Measurements from ENCODE around the gene UBE2I. TPM values are rescaled to one million over a fixed set of nuclear protein-coding genes. Genes with fewer than 3 reads are reported as not detected.

UBE2I gene
- total RNA-seq, 3 donors from 2014 or later, result 52.5 to 67.8 (median 62.2) TPM

DNA sequence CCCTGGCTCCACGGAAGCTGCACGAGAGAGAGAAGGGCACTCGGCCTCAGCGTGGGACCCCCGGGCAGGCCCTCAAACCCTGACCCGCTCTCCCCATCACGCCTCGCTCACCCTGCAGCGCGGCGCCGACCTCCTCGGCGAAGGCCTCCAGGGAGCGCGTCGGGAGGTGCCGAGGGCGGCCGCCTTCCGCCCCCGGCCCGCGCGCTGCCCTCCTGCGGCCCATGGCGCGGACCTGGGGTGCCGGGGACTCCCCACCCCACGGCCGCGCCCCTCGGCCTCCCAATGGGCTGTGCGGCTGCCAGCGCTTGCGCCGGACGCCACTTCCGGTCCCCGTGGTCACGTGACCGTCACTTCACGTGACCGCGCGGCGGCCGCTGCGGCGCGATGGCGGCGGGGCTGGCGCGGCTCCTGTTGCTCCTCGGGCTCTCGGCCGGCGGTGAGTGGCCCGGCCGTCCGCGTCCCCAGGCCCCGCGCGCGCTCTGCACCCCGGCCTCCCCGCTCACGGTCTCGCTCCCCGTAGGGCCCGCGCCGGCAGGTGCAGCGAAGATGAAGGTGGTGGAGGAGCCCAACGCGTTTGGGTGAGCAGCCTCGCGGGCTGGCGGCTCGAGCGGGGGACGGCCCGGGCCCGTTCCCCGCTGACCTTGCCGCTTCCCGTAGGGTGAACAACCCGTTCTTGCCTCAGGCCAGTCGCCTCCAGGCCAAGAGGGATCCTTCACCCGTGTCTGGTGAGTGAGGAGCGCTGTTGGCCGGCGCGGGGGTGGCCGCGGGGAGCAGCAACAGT lies 42.3 kb downstream of the UBE2I start, which contains the start of the genes GNPTG and TSR3:
Gene GNPTG (plus strand): TSS at position 350 of the 781 bp plus-strand sequence. CDS start 35 bp downstream, at position 385.
Gene TSR3 (minus strand): TSS at position 297 of the 781 bp plus-strand sequence. CDS start 74 bp downstream, at position 223.
- H3K4me1 ChIP-seq, result peaks cover 3 to 10% of the 10 kb centered on the region in 2 donors
- no peaks in the 10 kb centered on the region for H3K27me3 ChIP-seq
- H3K36me3 ChIP-seq, result no peaks in the 10 kb centered on the region
- H3K27ac ChIP-seq, result peak within 1 kb of the TSS; percentile 46 to 57
- peak; percentile 96 to 98 (median 96) for TF ChIP-seq POLR2AphosphoS5 (IDR thresholded peaks at IDR 0.05)
- TF ChIP-seq POLR2A (IDR thresholded peaks at IDR 0.05), result no peak
- TF ChIP-seq, protein P1, sequence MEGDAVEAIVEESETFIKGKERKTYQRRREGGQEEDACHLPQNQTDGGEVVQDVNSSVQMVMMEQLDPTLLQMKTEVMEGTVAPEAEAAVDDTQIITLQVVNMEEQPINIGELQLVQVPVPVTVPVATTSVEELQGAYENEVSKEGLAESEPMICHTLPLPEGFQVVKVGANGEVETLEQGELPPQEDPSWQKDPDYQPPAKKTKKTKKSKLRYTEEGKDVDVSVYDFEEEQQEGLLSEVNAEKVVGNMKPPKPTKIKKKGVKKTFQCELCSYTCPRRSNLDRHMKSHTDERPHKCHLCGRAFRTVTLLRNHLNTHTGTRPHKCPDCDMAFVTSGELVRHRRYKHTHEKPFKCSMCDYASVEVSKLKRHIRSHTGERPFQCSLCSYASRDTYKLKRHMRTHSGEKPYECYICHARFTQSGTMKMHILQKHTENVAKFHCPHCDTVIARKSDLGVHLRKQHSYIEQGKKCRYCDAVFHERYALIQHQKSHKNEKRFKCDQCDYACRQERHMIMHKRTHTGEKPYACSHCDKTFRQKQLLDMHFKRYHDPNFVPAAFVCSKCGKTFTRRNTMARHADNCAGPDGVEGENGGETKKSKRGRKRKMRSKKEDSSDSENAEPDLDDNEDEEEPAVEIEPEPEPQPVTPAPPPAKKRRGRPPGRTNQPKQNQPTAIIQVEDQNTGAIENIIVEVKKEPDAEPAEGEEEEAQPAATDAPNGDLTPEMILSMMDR (IDR thresholded peaks at IDR 0.05), result peak in 1 of 3 donors; percentile 11
- peak within 1 kb of the TSS; percentile 69 to 99 (median 84) for H3K4me3 ChIP-seq
- intact Hi-C loops (cut with DNase I; ENCODE audit: low total_unique reads), result no loop called here
- H3K9me3 ChIP-seq, result no peaks in the 10 kb centered on the region
- peak; percentile 79 to 82 for DNase-seq (ENCODE audit: low spot score in 2 of 2)

DNA sequence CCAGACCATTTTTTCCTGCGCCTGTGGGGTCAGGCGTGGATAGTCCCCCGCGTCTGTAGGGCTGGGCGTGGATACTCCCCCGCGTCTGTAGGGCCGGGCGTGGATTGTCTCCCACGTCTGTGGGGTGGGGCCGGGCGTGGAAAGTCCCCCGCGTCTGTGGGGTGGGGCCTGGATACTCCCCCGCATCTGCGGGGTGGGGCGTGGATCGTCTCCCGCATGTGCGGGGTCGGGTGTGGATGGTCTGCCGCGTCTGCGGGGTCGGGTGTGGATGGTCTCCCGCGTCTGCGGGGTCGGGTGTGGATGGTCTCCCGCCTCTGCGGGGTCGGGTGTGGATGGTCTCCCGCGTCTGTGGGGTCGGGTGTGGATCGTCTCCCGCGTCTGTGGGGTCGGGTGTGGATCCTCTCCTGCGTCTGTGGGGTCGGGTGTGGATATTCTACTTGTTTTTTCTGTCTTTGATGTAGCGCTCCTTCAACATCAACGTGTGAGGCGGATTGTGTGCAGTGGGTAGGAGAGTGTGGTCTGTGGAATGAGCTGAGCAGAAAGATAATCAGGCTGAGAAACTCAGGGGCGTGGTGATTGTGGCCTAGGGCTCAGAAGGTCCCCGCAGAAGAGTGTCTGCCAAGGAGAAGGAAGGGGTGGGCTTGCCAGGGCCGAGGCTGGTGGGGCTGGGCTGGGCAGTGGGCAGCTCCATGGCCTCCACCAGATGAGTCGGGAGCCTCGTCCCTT lies 45.5 kb downstream of the UBE2I start:
- DNase-seq (ENCODE audit: low spot score in 2 of 2), result no peak
- Histone ChIP-seq H3K36me3 (no peaks in the 10 kb centered on the region), H3K9me3 (no peaks in the 10 kb centered on the region), H3K27me3 (no peaks in the 10 kb centered on the region), H3K27ac (no peak overlapping the region), H3K4me3 (no peak overlapping the region), H3K4me1 (peaks cover 3 to 10% of the 10 kb centered on the region in 2 donors)
- no peak for TF ChIP-seq POLR2AphosphoS5 (IDR thresholded peaks at IDR 0.05)
- TF ChIP-seq POLR2A (IDR thresholded peaks at IDR 0.05), result no peak
- TF ChIP-seq, protein P1 (IDR thresholded peaks at IDR 0.05), result no peak
- intact Hi-C loops (cut with DNase I; ENCODE audit: low total_unique reads), result no loop called here

DNA sequence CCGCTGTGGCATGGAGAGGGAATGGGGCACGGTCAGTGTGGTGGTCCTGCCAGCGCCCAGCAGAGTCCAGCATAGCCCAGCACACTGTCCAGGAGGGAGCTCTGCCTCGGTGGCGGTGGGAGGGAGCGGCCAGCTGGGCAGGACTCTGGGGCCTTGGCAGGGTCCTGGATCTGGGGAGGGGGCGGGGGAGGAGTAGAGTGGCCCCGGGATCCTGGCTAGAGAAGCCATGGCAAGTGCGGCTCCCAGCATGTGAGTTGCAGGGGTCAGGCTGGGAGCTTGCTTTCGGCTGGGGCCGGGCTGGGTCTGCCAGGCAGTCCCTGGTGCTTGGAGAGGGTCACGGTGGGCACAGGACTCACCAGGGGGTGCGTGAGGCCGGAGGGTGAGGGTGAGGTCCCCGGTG lies 46.2 kb downstream of the UBE2I start:
- Histone ChIP-seq H3K27ac (no peak overlapping the region), H3K4me3 (no peak overlapping the region), H3K36me3 (no peaks in the 10 kb centered on the region), H3K9me3 (no peaks in the 10 kb centered on the region), H3K27me3 (no peaks in the 10 kb centered on the region), H3K4me1 (peaks cover 3 to 8% of the 10 kb centered on the region in 2 donors)
- TF ChIP-seq, protein P1 (IDR thresholded peaks at IDR 0.05), result no peak
- TF ChIP-seq POLR2AphosphoS5 (IDR thresholded peaks at IDR 0.05), result no peak
- no peak for TF ChIP-seq POLR2A (IDR thresholded peaks at IDR 0.05)
- no peak for DNase-seq (ENCODE audit: low spot score in 2 of 2)
- intact Hi-C loops (cut with DNase I; ENCODE audit: low total_unique reads), result no loop called here

DNA sequence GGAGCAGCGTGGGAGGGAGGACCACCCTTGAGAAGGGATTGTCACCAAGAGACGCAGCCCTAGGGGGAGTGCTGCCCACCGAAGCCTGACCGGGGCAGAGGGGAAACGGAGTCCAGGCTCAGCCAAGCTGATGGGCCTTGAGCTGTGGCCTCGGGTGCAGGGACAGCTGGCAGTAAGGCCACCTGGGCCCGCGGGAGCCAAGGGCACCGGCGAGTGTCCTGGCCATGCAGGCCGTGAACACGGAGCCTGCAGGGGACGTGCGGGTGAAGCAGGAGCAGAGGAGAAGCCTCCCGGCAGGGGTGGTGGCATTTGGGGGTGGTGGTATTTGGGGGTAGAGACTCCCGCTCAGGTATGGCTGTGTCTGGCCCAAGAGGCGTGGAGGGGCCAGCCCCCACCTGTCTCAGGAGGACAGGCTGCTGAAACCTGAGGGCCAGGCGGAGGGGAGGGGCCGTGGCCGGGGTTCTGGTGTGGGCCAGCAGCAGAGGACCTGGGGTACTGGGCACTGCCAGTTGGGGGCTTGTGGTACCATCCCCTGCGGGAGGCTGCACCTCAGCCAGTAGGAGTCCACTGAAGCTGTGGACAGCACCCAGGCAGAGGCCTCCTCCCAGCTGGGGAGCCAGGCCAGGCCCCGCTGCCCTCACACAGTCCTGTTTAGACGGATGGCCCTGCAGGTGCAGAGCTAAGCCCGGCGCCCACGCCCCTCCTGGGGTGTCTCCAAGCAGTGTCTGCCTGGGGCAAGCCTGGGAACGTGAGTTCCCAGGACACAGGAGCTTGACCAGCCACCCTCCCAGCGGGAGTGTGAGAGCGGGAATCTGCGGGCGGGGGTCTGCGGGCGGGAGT lies 46.8 kb downstream of the UBE2I start:
- intact Hi-C loops (cut with DNase I; ENCODE audit: low total_unique reads), result no loop called here
- no peak for TF ChIP-seq POLR2A (IDR thresholded peaks at IDR 0.05)
- no peak for TF ChIP-seq POLR2AphosphoS5 (IDR thresholded peaks at IDR 0.05)
- Histone ChIP-seq H3K9me3 (no peaks in the 10 kb centered on the region), H3K27ac (no peak overlapping the region), H3K4me3 (no peak overlapping the region), H3K27me3 (no peaks in the 10 kb centered on the region), H3K36me3 (no peaks in the 10 kb centered on the region), H3K4me1 (peaks cover 3 to 6% of the 10 kb centered on the region in 2 donors)
- DNase-seq (ENCODE audit: low spot score in 2 of 2), result no peak

DNA sequence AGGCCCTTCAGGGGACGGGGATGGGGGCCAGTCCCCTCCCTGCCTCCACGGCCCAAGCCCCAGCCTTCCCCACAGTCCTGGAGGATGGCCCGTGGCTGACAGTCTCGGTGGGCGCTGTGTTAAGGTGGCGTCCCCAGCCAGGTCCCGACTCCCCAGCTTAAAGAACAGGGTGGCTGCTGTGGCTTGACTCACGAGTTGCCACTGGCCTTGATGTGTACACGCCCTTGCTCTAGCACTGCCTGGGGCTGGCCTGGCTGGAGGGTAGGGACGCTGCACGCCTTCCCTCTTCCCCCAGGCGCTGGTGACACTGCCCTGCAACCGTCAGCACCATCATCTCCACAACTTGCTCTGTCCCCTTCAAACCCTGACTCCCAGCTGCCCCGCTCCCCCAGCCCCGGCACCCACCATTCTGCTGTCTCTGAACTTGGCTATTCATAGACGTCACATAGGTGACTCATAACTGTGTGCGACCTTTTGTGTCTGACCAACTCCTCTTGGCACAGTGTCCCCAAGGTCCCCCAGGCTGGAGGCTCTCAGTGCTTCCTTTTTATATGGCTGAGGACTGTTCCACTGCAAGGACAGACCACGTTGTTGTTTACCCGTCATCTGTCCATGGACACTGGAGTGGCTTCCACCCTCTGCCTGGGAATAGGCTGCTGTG lies 48.6 kb downstream of the UBE2I start:
- Histone ChIP-seq H3K27ac (no peak overlapping the region), H3K27me3 (no peaks in the 10 kb centered on the region), H3K4me3 (no peak overlapping the region), H3K9me3 (no peaks in the 10 kb centered on the region), H3K36me3 (peaks cover 8% of the 10 kb centered on the region), H3K4me1 (no peaks in the 10 kb centered on the region)
- DNase-seq (ENCODE audit: low spot score in 2 of 2), result no peak
- TF ChIP-seq POLR2AphosphoS5 (IDR thresholded peaks at IDR 0.05) (no peak), POLR2A (IDR thresholded peaks at IDR 0.05) (no peak)
- TF ChIP-seq, protein P1 (IDR thresholded peaks at IDR 0.05), result no peak
- intact Hi-C loops (cut with DNase I; ENCODE audit: low total_unique reads), result loop anchor here (2.0 kb wide), 1 partner anchor 23 kb away; no protein-coding TSS in a partner anchor
